Measurements from ENCODE around the gene KDM5B. TPM values are rescaled to one million over a fixed set of nuclear protein-coding genes. Genes with fewer than 3 reads are reported as not detected.

The KDM5B gene
- total RNA-seq, 1 experiment from 2014 or later, result 83.6 TPM

GRCh38 chr1:202781180-202781579 is 27.0 kb downstream of the KDM5B start:
- no TSS peak for BruUV-seq (replicated peaks)
- Histone ChIP-seq H3K27ac (ENCODE audit: low read length) (no peak overlapping the region), H3K9me3 (ENCODE audit: control insufficient read depth, insufficient read depth, low read depth, low read length) (no peaks in the 10 kb centered on the region), H3K36me3 (ENCODE audit: control insufficient read depth, insufficient read depth, low read length) (peaks cover 1% of the 10 kb centered on the region; the same call in 1 of the 2 replicates), H3K27me3 (ENCODE audit: control insufficient read depth, insufficient read depth, low read length) (no peaks in the 10 kb centered on the region), H3K4me1 (ENCODE audit: control insufficient read depth, insufficient read depth, low read length) (peaks cover 4% of the 10 kb centered on the region; the same call in 1 of the 2 replicates), H3K4me3 (ENCODE audit: low read depth in 2 of 2, low read length in 2 of 2) (no peak overlapping the region)
- ATAC-seq, result no peak
- in situ Hi-C loops (cut with HindIII; ENCODE audit: low pct_unique_long_range_greater_than_20kb, low sequenced_read_pairs) (no loop called here), intact Hi-C loops (cut with micrococcal nuclease; ENCODE audit: unreplicated experiment) (no loop called here)
- DNase-seq (ENCODE audit: low read depth, low spot score), result no peak
- ChIA-PET POLR2A (interaction anchor here (0.6 kb wide), 1 partner anchor 865 kb away, joined by 5 read pairs; no protein-coding TSS in a partner anchor), CTCF (no interaction called here)
- TF ChIP-seq SIN3A (IDR thresholded peaks at IDR 0.05; ENCODE audit: borderline replicate concordance, insufficient read depth, low read depth, low read length) (no peak), TCF7L2 (IDR thresholded peaks at IDR 0.05; ENCODE audit: low read depth, low read length) (no peak), CTCF (IDR thresholded peaks at IDR 0.05) (no peak), POLR2AphosphoS5 (IDR thresholded peaks at IDR 0.05; ENCODE audit: low read depth, low read length) (no peak), REST (IDR thresholded peaks at IDR 0.05; ENCODE audit: insufficient read depth in 1 of 2, low read depth in 2 of 2, low read length in 1 of 2) (no peak)

- CTCF ChIA-PET, result no interaction called here
- BruUV-seq (replicated peaks), result TSS peak; percentile 42
- intact Hi-C loops (cut with micrococcal nuclease; ENCODE audit: unreplicated experiment) (no loop called here), in situ Hi-C loops (cut with HindIII; ENCODE audit: low pct_unique_long_range_greater_than_20kb, low sequenced_read_pairs) (no loop called here)
- ATAC-seq, result no peak
- Histone ChIP-seq H3K9me3 (ENCODE audit: control insufficient read depth, insufficient read depth, low read depth, low read length) (no peaks in the 10 kb centered on the region), H3K27me3 (ENCODE audit: control insufficient read depth, insufficient read depth, low read length) (no peaks in the 10 kb centered on the region), H3K4me1 (ENCODE audit: control insufficient read depth, insufficient read depth, low read length) (no peaks in the 10 kb centered on the region), H3K36me3 (ENCODE audit: control insufficient read depth, insufficient read depth, low read length) (peaks cover 39% of the 10 kb centered on the region), H3K27ac (ENCODE audit: low read length) (no peak overlapping the region), H3K4me3 (ENCODE audit: low read depth in 2 of 2, low read length in 2 of 2) (no peak overlapping the region)
- no peak for DNase-seq (ENCODE audit: low read depth, low spot score)
- TF ChIP-seq REST (IDR thresholded peaks at IDR 0.05; ENCODE audit: insufficient read depth in 1 of 2, low read depth in 2 of 2, low read length in 1 of 2) (no peak), CTCF (IDR thresholded peaks at IDR 0.05) (no peak), POLR2AphosphoS5 (IDR thresholded peaks at IDR 0.05; ENCODE audit: low read depth, low read length) (no peak), SIN3A (IDR thresholded peaks at IDR 0.05; ENCODE audit: borderline replicate concordance, insufficient read depth, low read depth, low read length) (no peak), TCF7L2 (IDR thresholded peaks at IDR 0.05; ENCODE audit: low read depth, low read length) (no peak)
- POLR2A ChIA-PET, result interaction anchor here (0.5 kb wide), 1 partner anchor 13 kb away, joined by 3 read pairs; no protein-coding TSS in a partner anchor
Observed at GRCh38 chr1:202770135-202770534, 38.1 kb downstream of the KDM5B start.

Measured in Panc1 (cell line).